Smooth muscle cell of bladder (primary cell): ENCODE data around the gene ACMSD. TPM values are rescaled to one million over a fixed set of nuclear protein-coding genes. Genes with fewer than 3 reads are reported as not detected.

Experiments
- total RNA-seq: library from RNA; depleted of rRNA; stranded (reverse); fragments of >200 nt; gene quantifications from 2 replicates; pipeline ENCODE4 v1.2.3, GENCODE V29; 2014

Gene ACMSD
- total RNA-seq: under 0.01 TPM in 1 of 2 replicates, not detected in the other

DNA sequence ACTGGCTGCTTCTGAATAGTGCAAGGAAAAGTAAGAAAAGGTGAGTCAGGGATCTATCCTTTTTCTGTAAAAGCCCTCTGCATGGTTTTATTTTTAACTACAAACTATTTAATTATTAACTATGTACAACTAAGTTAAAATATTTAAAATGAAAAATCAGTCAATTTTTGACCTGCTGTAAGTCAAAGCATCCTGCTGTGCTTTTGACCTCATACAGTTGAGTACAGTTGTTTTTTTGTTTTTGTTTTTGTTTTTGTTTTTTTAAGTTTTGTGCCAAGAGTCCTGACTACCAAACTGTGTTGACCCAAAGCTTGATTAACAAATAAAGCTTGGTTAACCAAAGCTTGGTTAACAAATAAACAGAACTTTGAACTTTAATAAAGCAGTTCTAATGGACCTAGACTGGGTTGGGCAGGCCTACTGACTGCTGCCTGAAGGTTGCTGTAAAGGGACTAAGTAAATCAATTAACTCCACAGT, at the start of gene ACMSD:
Gene ACMSD (plus strand): TSS at position 474 of the 478 bp plus-strand sequence. CDS start 67 bp downstream, outside the sequence.

DNA sequence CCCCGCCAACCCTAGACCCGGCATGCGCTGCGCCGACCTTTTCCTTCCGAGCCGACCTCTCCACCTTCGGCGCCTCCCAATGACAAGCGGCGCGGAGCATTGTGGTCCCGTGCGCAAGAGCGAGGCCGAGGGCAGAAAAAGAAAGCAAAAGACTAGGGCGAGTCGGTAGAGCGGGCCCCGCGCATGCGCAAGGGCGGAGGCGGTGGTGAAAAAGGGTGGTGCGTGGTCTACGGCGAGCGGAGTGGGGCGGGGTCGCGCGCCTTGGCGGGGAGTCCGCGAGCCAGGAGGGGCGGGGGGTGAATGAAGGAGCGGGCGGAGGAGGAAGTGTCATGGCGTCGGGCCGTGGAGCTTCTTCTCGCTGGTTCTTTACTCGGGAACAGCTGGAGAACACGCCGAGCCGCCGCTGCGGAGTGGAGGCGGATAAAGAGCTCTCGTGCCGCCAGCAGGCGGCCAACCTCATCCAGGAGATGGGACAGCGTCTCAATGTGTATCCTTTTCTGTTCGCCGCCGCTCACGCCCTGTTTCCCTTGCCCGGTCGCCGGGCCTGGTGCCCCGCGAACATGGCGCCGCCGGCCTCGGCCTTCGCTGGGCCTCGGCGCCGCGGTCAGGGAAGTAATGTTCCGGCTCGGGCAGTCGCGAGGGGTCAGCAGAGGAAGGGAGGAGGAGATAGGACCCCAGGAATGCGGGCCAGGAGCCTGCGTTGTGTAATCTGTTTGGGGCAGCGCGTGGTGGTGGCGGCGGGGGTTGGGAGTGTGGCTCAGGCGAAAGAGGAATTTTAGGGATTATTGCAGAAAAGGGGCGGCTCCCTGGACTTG, 80.3 kb downstream of the ACMSD start, which contains the start of gene CCNT2:
Gene CCNT2 (plus strand): TSS at position 297 of the 815 bp plus-strand sequence. CDS start 33 bp downstream, at position 330.

Other genes starting within 250 kb of the ACMSD start
- gene TMEM163, start 119.6 kb upstream of the ACMSD start, total RNA-seq: not detected in 2 replicates
- gene CCNT2, start 80.2 kb downstream of the ACMSD start, total RNA-seq: 18.9 and 21.9 TPM in 2 replicates
- gene MAP3K19, start 208.8 kb downstream of the ACMSD start, total RNA-seq: not detected in 2 replicates
- gene RAB3GAP1, start 213.7 kb downstream of the ACMSD start, total RNA-seq: 63.3 and 66.7 TPM in 2 replicates